Left lung (tissue), 10 donors: ENCODE data around the gene MYO5A. TPM values are rescaled to one million over a fixed set of nuclear protein-coding genes. Genes with fewer than 3 reads are reported as not detected.

ENCODE experiments used
- ATAC-seq: fragments of 200-7000 bp; cut with Tn5 transposase; one replicate; pipeline ENCODE4 v1.9.1; 2020; ENCODE audit warnings: moderate library complexity
- DNase-seq, 4 donors: peaks; one replicate each; pipeline ENCODE4 v3.0.0-alpha.2; 2013 to 2020
- H3K27ac ChIP-seq, 2 donors: fragments of 200-600 bp; sonication (generic) in 1 of 2; one replicate each; pipeline versions ENCODE4 v1.5.0 to v1.8.0; 2020 to 2021
- H3K27me3 ChIP-seq, 2 donors: fragments of 200-600 bp; sonication (generic) in 1 of 2; one replicate each; pipeline versions ENCODE4 v1.5.0 to v1.8.0; 2020 to 2021
- H3K36me3 ChIP-seq, 2 donors: fragments of 200-600 bp; sonication (generic) in 1 of 2; one replicate each; pipeline versions ENCODE4 v1.5.0 to v1.8.0; 2020 to 2021
- H3K4me1 ChIP-seq, 2 donors: fragments of 200-600 bp; one replicate each; pipeline ENCODE4 v1.8.0; 2021
- H3K4me3 ChIP-seq, 2 donors: fragments of 200-600 bp; sonication (generic) in 1 of 2; one replicate each; pipeline versions ENCODE4 v1.5.0 to v1.8.0; 2020 to 2021; ENCODE audit warnings: mild to moderate bottlenecking in 1 of 2
- H3K9me3 ChIP-seq, 2 donors: fragments of 200-600 bp; sonication (generic) in 1 of 2; one replicate each; pipeline versions ENCODE4 v1.5.0 to v1.8.0; 2020 to 2021
- CTCF ChIP-seq, 2 donors: fragments of 200-600 bp; sonication (generic) in 1 of 2; IDR thresholded peaks; one replicate each; pipeline versions ENCODE4 v1.5.0 to v1.8.0; 2021; ENCODE audit warnings: antibody characterized with exemption in 2 of 2
- intact Hi-C, 2 donors: fragments of 100-400 bp; cut with DNase I; formaldehyde crosslinking; loops; one replicate each; pipeline versions ENCODE4 v1.11.2 to v1.14.2; 2022
- polyA plus RNA-seq, 6 donors: library from polyadenylated mRNA; unstranded; fragments of 120-200 nt; gene quantifications; one replicate each; pipeline ENCODE4 v1.2.1, GENCODE V29; 2013; ENCODE audit not compliant: insufficient read length in 6 of 6
- total RNA-seq, 2 donors: library from RNA; stranded (reverse); fragmentation: NEBNext Ultra II Directional; extraction: Animal tissue kit (Norgen Biotek cat#: 25700); gene quantifications; one replicate each; pipeline ENCODE4 v1.2.1, GENCODE V29; 2021
- donor health status: DM: no; HTN: yes; CAD: no.
- donor health status: DM: no; HTN: no; CAD: no.

Gene MYO5A
- total and polyA plus RNA-seq, 8 donors = 21.8 to 46.3 (median 34.3) TPM

- TF ChIP-seq CTCF (IDR thresholded peaks at IDR 0.05) = no peak
- ATAC-seq (peak; percentile 51), DNase-seq (no peak)
- Histone ChIP-seq H3K4me3 (no peak overlapping the region), H3K36me3 (peaks cover 0 to 60% of the 10 kb centered on the region in 2 donors), H3K27me3 (no peaks in the 10 kb centered on the region), H3K27ac (no peak overlapping the region), H3K9me3 (no peaks in the 10 kb centered on the region), H3K4me1 (no peaks in the 10 kb centered on the region)
- intact Hi-C loops = no loop called here
Observed at GRCh38 chr15:52362497-52362896, 166.2 kb downstream of the MYO5A start.

GRCh38 chr15:52361975-52362494 lies 166.6 kb downstream of the MYO5A start:
- H3K27ac ChIP-seq = no peak overlapping the region
- intact Hi-C loops = no loop called here
- TF ChIP-seq CTCF (IDR thresholded peaks at IDR 0.05) = no peak

GRCh38 chr15:52361494-52361893 lies 167.2 kb downstream of the MYO5A start:
- Histone ChIP-seq H3K36me3 (peaks cover 0 to 54% of the 10 kb centered on the region in 2 donors), H3K4me1 (no peaks in the 10 kb centered on the region), H3K4me3 (no peak overlapping the region), H3K27ac (no peak overlapping the region), H3K27me3 (no peaks in the 10 kb centered on the region), H3K9me3 (no peaks in the 10 kb centered on the region)
- intact Hi-C loops = no loop called here
- TF ChIP-seq CTCF (IDR thresholded peaks at IDR 0.05) = no peak
- ATAC-seq = no peak
- no peak for DNase-seq

More at GRCh38 chr15:52361975-52362494, 166.6 kb downstream of the MYO5A start:
- DNase-seq = no peak
- no peak overlapping the region for H3K4me3 ChIP-seq
- H3K36me3 ChIP-seq = peaks cover 0 to 57% of the 10 kb centered on the region in 2 donors
- no peaks in the 10 kb centered on the region for H3K9me3 ChIP-seq
- H3K27me3 ChIP-seq = no peaks in the 10 kb centered on the region
- no peak for ATAC-seq
- H3K4me1 ChIP-seq = no peaks in the 10 kb centered on the region

GRCh38 chr15:52360229-52361203 lies 168.2 kb downstream of the MYO5A start:
- DNase-seq (no peak), ATAC-seq (peak; percentile 37)
- no peaks in the 10 kb centered on the region for H3K4me1 ChIP-seq
- no peak for TF ChIP-seq CTCF (IDR thresholded peaks at IDR 0.05)
- intact Hi-C loops = no loop called here
- H3K27ac ChIP-seq = no peak overlapping the region
- no peak overlapping the region for H3K4me3 ChIP-seq
- no peaks in the 10 kb centered on the region for H3K9me3 ChIP-seq
- H3K36me3 ChIP-seq = peaks cover 0 to 47% of the 10 kb centered on the region in 2 donors
- H3K27me3 ChIP-seq = no peaks in the 10 kb centered on the region

- ATAC-seq = no peak
- H3K27me3 ChIP-seq = no peaks in the 10 kb centered on the region
- H3K27ac ChIP-seq = no peak overlapping the region
- H3K9me3 ChIP-seq = no peaks in the 10 kb centered on the region
- H3K4me1 ChIP-seq = no peaks in the 10 kb centered on the region
- no peak for TF ChIP-seq CTCF (IDR thresholded peaks at IDR 0.05)
- intact Hi-C loops = no loop called here
- peaks cover 0 to 39% of the 10 kb centered on the region in 2 donors for H3K36me3 ChIP-seq
- no peak for DNase-seq
- no peak overlapping the region for H3K4me3 ChIP-seq
Observed at GRCh38 chr15:52359722-52360121, 169.0 kb downstream of the MYO5A start.
